CD4-positive, alpha-beta T cell (primary cell): Measurements from ENCODE around the gene RRAS2. TPM values are rescaled to one million over a fixed set of nuclear protein-coding genes. Genes with fewer than 3 reads are reported as not detected.

Experiments used
- ATAC-seq: fragments of 200-7000 bp; cut with Tn5 transposase; one replicate; pipeline ENCODE4 v1.10.0; 2022; ENCODE audit warnings: mild to moderate bottlenecking; ENCODE audit not compliant: poor library complexity
- CTCF ChIA-PET: fragments of 350-600 bp; sonication (Branson Sonifier 250); formaldehyde crosslinking; loops from one replicate; lab custom pipeline; 2021; ENCODE audit warnings: antibody characterized with exemption, inconsistent platforms; lab: Charles Lee
- POLR2A ChIA-PET: fragments of 350-600 bp; sonication (Branson Sonifier 250); formaldehyde crosslinking; loops from one replicate; lab custom pipeline; 2021; ENCODE audit warnings: antibody characterized with exemption, inconsistent platforms; lab: Charles Lee
- DNase-seq, 14 experiments: peaks; one replicate each; pipeline ENCODE4 v3.0.0-alpha.2; 2013 to 2020; ENCODE audit warnings: mixed read lengths in 2 of 14
- H3K27ac ChIP-seq, 2 donors: one replicate each; pipeline versions ENCODE4 v1.5.1 to v1.7.0; 2013; ENCODE audit warnings: low read length in 2 of 2, low read depth in 1 of 2, mild to moderate bottlenecking in 1 of 2
- H3K27me3 ChIP-seq, 2 experiments: 1 replicate in 1 of 2; 2 replicates in 1 of 2; pipeline versions ENCODE4 v1.6.1 to v1.7.0; 2013; ENCODE audit warnings: low read length in 2 of 2, control low read depth in 1 of 2, mild to moderate bottlenecking in 1 of 2, moderate library complexity in 1 of 2; ENCODE audit not compliant: insufficient read depth in 2 of 2, control insufficient read depth in 1 of 2
- H3K36me3 ChIP-seq: one replicate; pipeline ENCODE4 v1.6.1; 2013; ENCODE audit warnings: low read length, control low read depth; ENCODE audit not compliant: insufficient read depth
- H3K4me1 ChIP-seq: one replicate; pipeline ENCODE4 v1.6.1; 2013; ENCODE audit warnings: low read length, control low read depth; ENCODE audit not compliant: insufficient read depth
- H3K4me3 ChIP-seq: one replicate; pipeline ENCODE4 v1.5.1; 2013; ENCODE audit warnings: mild to moderate bottlenecking, low read length, moderate library complexity
- H3K9me3 ChIP-seq, 2 experiments: 1 replicate in 1 of 2; 2 replicates in 1 of 2; pipeline versions ENCODE4 v1.6.1 to v1.7.0; 2013; ENCODE audit warnings: low read length in 2 of 2, mild to moderate bottlenecking in 2 of 2, control low read depth in 1 of 2, moderate library complexity in 1 of 2; ENCODE audit not compliant: control insufficient read depth in 1 of 2, insufficient read depth in 1 of 2
- H3K27ac Mint-ChIP-seq: one replicate; pipeline ENCODE4 v1.8.0; 2020; ENCODE audit warnings: mixed read lengths
- H3K27me3 Mint-ChIP-seq: one replicate; pipeline ENCODE4 v1.8.0; 2021; ENCODE audit warnings: mixed read lengths
- H3K36me3 Mint-ChIP-seq: one replicate; pipeline ENCODE4 v1.8.0; 2021; ENCODE audit warnings: low read depth, mixed read lengths
- H3K4me1 Mint-ChIP-seq: one replicate; pipeline ENCODE4 v1.8.0; 2021; ENCODE audit warnings: low read depth, mixed read lengths
- H3K4me3 Mint-ChIP-seq: one replicate; pipeline ENCODE4 v1.8.0; 2020; ENCODE audit warnings: mild to moderate bottlenecking, mixed read lengths
- H3K9me3 Mint-ChIP-seq: one replicate; pipeline ENCODE4 v1.8.0; 2020; ENCODE audit warnings: mixed read lengths
- intact Hi-C, 2 experiments: fragments of 100-400 bp; cut with DNase I in 1 of 2; cut with micrococcal nuclease in 1 of 2; formaldehyde crosslinking; loops; one replicate each; pipeline versions ENCODE4 v1.15.1 to v1.9.0; 2023 to 2025; cut with DNase I, micrococcal nuclease
- total RNA-seq, 174 experiments: library from RNA in 2 of 174; stranded (reverse) in 2 of 174; gene quantifications; one replicate each; pipeline ENCODE4 v1.2.3 and lab custom pipeline; 2021 to 2026
- TF ChIP-seq, protein P1 (sequence below): fragments of 200-600 bp; IDR thresholded peaks from one replicate; pipeline ENCODE4 v1.8.0; 2022; ENCODE audit warnings: antibody characterized with exemption, mild to moderate bottlenecking

Gene RRAS2
- total RNA-seq, 2 experiments from 2014 or later = 20.7 to 21.2 TPM

DNA sequence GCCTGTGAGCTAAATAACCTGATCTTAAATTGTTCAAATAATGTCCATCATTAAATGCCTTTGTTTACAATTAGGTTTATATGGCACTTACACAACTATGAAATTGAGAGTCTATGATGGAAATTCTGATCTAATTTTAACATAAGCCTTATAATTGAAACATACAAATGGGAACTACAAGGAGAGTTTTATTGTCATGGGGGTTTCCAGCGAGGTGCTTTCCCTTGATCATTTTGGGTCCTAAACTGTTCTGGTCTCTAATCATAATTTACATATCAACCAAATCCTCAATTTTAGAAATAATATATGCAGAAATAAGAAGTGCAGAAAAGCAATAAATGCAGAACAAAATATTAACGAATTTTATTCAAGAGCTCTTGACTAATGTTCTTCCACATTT, 44.9 kb downstream of the RRAS2 start:
- no peaks in the 10 kb centered on the region for H3K9me3 Mint-ChIP-seq
- TF ChIP-seq, protein P1, sequence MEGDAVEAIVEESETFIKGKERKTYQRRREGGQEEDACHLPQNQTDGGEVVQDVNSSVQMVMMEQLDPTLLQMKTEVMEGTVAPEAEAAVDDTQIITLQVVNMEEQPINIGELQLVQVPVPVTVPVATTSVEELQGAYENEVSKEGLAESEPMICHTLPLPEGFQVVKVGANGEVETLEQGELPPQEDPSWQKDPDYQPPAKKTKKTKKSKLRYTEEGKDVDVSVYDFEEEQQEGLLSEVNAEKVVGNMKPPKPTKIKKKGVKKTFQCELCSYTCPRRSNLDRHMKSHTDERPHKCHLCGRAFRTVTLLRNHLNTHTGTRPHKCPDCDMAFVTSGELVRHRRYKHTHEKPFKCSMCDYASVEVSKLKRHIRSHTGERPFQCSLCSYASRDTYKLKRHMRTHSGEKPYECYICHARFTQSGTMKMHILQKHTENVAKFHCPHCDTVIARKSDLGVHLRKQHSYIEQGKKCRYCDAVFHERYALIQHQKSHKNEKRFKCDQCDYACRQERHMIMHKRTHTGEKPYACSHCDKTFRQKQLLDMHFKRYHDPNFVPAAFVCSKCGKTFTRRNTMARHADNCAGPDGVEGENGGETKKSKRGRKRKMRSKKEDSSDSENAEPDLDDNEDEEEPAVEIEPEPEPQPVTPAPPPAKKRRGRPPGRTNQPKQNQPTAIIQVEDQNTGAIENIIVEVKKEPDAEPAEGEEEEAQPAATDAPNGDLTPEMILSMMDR = no peak
- no peak overlapping the region for H3K4me3 ChIP-seq
- peaks cover 43% of the 10 kb centered on the region for H3K4me1 Mint-ChIP-seq
- no peaks in the 10 kb centered on the region for H3K9me3 ChIP-seq
- no peaks in the 10 kb centered on the region for H3K36me3 ChIP-seq
- peaks cover 11% of the 10 kb centered on the region for H3K4me1 ChIP-seq
- POLR2A ChIA-PET = no interaction called here
- ATAC-seq = no peak
- DNase-seq = no peak
- no peaks in the 10 kb centered on the region for H3K27me3 ChIP-seq
- no peak overlapping the region for H3K4me3 Mint-ChIP-seq
- H3K27ac Mint-ChIP-seq = no peak overlapping the region
- H3K36me3 Mint-ChIP-seq = no peaks in the 10 kb centered on the region
- intact Hi-C loops = no loop called here
- no peaks in the 10 kb centered on the region for H3K27me3 Mint-ChIP-seq
- CTCF ChIA-PET = no interaction called here
- no peak overlapping the region for H3K27ac ChIP-seq

DNA sequence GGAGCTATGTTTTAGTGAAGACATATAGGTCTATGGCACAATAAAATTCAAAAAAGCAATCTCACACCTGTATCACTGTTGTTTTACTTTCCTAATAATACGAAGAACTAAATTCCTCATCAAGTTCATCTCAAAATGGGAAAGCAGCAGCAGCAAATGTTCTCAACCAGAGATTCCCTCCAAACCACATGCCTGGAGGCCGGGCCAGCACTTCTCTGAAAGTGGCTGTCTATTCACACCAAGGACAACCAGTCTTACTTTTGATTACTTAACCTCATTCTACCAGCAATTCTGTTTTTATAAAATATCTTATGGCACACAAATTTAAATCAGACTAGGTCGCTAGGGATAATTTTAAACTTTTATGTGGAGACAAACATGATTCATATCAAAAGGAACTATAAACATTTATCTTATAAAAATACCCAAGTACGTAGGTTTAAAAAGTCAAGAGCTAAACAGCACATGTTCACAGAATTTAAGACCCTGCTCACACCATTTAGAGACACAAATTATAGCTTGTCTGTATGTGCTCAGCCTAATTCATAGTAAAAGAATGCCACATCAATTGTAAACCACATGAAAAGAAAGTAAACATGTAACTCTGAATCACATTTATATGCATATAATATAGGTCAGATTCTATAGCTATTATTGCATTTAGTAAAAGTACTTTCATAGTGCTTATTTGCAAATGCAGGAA, 46.1 kb downstream of the RRAS2 start:
- no peak overlapping the region for H3K4me3 Mint-ChIP-seq
- Histone ChIP-seq H3K9me3 (no peaks in the 10 kb centered on the region), H3K4me1 (peaks cover 4% of the 10 kb centered on the region), H3K27me3 (no peaks in the 10 kb centered on the region), H3K27ac (no peak overlapping the region), H3K4me3 (no peak overlapping the region), H3K36me3 (no peaks in the 10 kb centered on the region)
- intact Hi-C loops = no loop called here
- peak; percentile 53 for ATAC-seq
- ChIA-PET POLR2A (interaction anchor here (0.6 kb wide), 1 partner anchor 50 kb away, joined by 3 read pairs; no protein-coding TSS in a partner anchor), CTCF (no interaction called here)
- H3K27me3 Mint-ChIP-seq = no peaks in the 10 kb centered on the region
- DNase-seq = no peak
- no peaks in the 10 kb centered on the region for H3K9me3 Mint-ChIP-seq
- peaks cover 35% of the 10 kb centered on the region for H3K4me1 Mint-ChIP-seq
- no peaks in the 10 kb centered on the region for H3K36me3 Mint-ChIP-seq
- H3K27ac Mint-ChIP-seq = no peak overlapping the region
- TF ChIP-seq, protein P1 = no peak

DNA sequence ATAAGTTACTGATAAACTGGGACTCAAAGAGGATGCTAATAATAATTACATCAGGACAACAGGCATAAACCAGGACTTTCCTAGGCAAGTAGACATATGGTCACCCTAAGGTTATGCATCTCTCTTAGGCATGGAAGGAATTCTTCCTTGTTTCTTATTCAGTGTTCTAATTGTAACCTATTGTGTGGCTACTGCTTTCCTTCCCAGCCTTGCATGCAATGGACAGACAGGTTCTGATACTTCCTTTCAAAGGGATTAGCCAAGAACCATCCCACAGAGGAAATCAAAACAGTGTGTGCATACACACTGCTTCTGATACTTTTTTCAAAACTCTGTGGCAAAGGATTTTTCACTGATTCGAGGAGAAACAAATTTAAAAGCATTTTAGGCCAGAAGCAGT, 48.3 kb downstream of the RRAS2 start:
- intact Hi-C loops = no loop called here
- no peak overlapping the region for H3K27ac Mint-ChIP-seq
- DNase-seq (no peak), ATAC-seq (no peak)
- peaks cover 26% of the 10 kb centered on the region for H3K4me1 Mint-ChIP-seq
- no peak overlapping the region for H3K27ac ChIP-seq
- no peaks in the 10 kb centered on the region for H3K27me3 Mint-ChIP-seq
- H3K4me3 ChIP-seq = no peak overlapping the region
- TF ChIP-seq, protein P1 = no peak
- H3K27me3 ChIP-seq = no peaks in the 10 kb centered on the region
- H3K9me3 ChIP-seq = no peaks in the 10 kb centered on the region
- H3K36me3 ChIP-seq = no peaks in the 10 kb centered on the region
- no peaks in the 10 kb centered on the region for H3K36me3 Mint-ChIP-seq
- POLR2A ChIA-PET = no interaction called here
- H3K4me3 Mint-ChIP-seq = no peak overlapping the region
- H3K9me3 Mint-ChIP-seq = no peaks in the 10 kb centered on the region
- CTCF ChIA-PET = no interaction called here
- H3K4me1 ChIP-seq = peaks cover 4% of the 10 kb centered on the region
